Gastrocnemius medialis (tissue), 4 donors: ENCODE measurements around the gene TXNDC5.

Experiments used
- CTCF ChIP-seq, 5 experiments: fragments of 450-650 bp in 3 of 5; fragments of 200-600 bp in 2 of 5; sonication (generic) in 2 of 5; IDR thresholded peaks in 4 of 5; conservative IDR thresholded peaks in 1 of 5; 1 replicate in 4 of 5; 2 replicates in 1 of 5; pipeline ENCODE4 v1.5.1; 2016 to 2019; ENCODE audit warnings: antibody characterized with exemption in 5 of 5, mild to moderate bottlenecking in 3 of 5, moderate library complexity in 3 of 5
- POLR2A ChIP-seq, 2 donors: fragments of 450-650 bp; IDR thresholded peaks; one replicate each; pipeline ENCODE4 v1.6.1; 2017; ENCODE audit warnings: antibody characterized with exemption in 2 of 2, mild to moderate bottlenecking in 2 of 2, moderate library complexity in 2 of 2

- no peak for TF ChIP-seq CTCF (IDR thresholded peaks at IDR 0.05 in 4 of 5, conservative IDR thresholded peaks at IDR 0.05 in 1 of 5)
- TF ChIP-seq POLR2A (IDR thresholded peaks at IDR 0.05), result no peak
Measured at GRCh38 chr6:7920425-7920824, 9.8 kb upstream of the TXNDC5 start.
